GM23248 (cell line): Measurements from ENCODE around the gene SMYD3. TPM values are rescaled to one million over a fixed set of nuclear protein-coding genes. Genes with fewer than 3 reads are reported as not detected.
A peak's percentile ranks its signal among the peaks of the same experiment; 100 is the strongest.

Experiments
- DNase-seq: peaks from one replicate; pipeline ENCODE4 v3.0.0-alpha.2; 2015
- H2AFZ ChIP-seq: fragments of 200-600 bp; sonication (generic); 2 replicates; pipeline ENCODE4 v1.6.1; 2016; ENCODE audit warnings: antibody characterized with exemption
- H3F3A ChIP-seq: fragments of 200-600 bp; sonication (generic); 2 replicates; pipeline ENCODE4 v1.6.1; 2016; ENCODE audit warnings: mild to moderate bottlenecking, antibody characterized with exemption, mixed run types; ENCODE audit not compliant: insufficient read depth
- H3K27ac ChIP-seq: fragments of 200-600 bp; sonication (generic); 2 replicates; pipeline ENCODE4 v1.5.1; 2016; ENCODE audit warnings: mild to moderate bottlenecking
- H3K27me3 ChIP-seq: fragments of 200-600 bp; sonication (generic); replicated peaks from 2 replicates; pipeline ENCODE4 v1.6.1; 2016; ENCODE audit warnings: mild to moderate bottlenecking; ENCODE audit not compliant: insufficient read depth
- H3K36me3 ChIP-seq: fragments of 200-600 bp; sonication (generic); 2 replicates; pipeline ENCODE4 v1.6.1; 2016; ENCODE audit warnings: low read depth, mild to moderate bottlenecking
- H3K4me1 ChIP-seq: fragments of 200-600 bp; sonication (generic); 2 replicates; pipeline ENCODE4 v1.6.1; 2016; ENCODE audit warnings: mild to moderate bottlenecking; ENCODE audit not compliant: insufficient read depth
- H3K4me2 ChIP-seq: fragments of 200-600 bp; sonication (generic); one replicate; pipeline ENCODE4 v1.6.1; 2016; ENCODE audit warnings: mild to moderate bottlenecking; ENCODE audit not compliant: unreplicated experiment
- H3K4me3 ChIP-seq: fragments of 200-600 bp; sonication (generic); 2 replicates; pipeline ENCODE4 v1.5.1; 2016; ENCODE audit warnings: mild to moderate bottlenecking
- H3K79me2 ChIP-seq: fragments of 200-600 bp; sonication (generic); 2 replicates; pipeline ENCODE4 v1.6.1; 2016; ENCODE audit warnings: mild to moderate bottlenecking; ENCODE audit not compliant: insufficient read depth
- H3K9ac ChIP-seq: fragments of 200-600 bp; sonication (generic); 2 replicates; pipeline ENCODE4 v1.6.1; 2016; ENCODE audit warnings: mild to moderate bottlenecking
- H3K9me2 ChIP-seq: fragments of 200-600 bp; sonication (generic); 2 replicates; pipeline ENCODE4 v1.6.1; 2016; ENCODE audit warnings: mixed run types, mild to moderate bottlenecking, moderate library complexity; ENCODE audit not compliant: insufficient read depth
- H3K9me3 ChIP-seq: fragments of 200-600 bp; sonication (generic); one replicate; pipeline ENCODE4 v1.6.1; 2017; ENCODE audit warnings: low read depth
- H4K20me1 ChIP-seq: fragments of 200-600 bp; sonication (generic); 2 replicates; pipeline ENCODE4 v1.6.0; 2016; ENCODE audit not compliant: insufficient read depth
- EZH2 ChIP-seq: fragments of 200-600 bp; sonication (generic); IDR thresholded peaks from 2 replicates; pipeline ENCODE4 v1.6.1; 2018; ENCODE audit warnings: antibody characterized with exemption, mild to moderate bottlenecking; ENCODE audit not compliant: insufficient read depth, poor library complexity, severe bottlenecking
- EZH2phosphoT487 ChIP-seq: fragments of 200-600 bp; sonication (generic); IDR thresholded peaks from 2 replicates; pipeline ENCODE4 v1.6.1; 2018; ENCODE audit warnings: antibody characterized with exemption, moderate library complexity, mild to moderate bottlenecking, low read depth; ENCODE audit not compliant: insufficient read depth
- WGBS, 2 experiments: methylation state at CpG; one replicate each; pipeline ENCODE4 v1.1.6; 2015 to 2017; ENCODE audit warnings: low lambda C conversion rate in 2 of 2, low coverage in 1 of 2; ENCODE audit errors: missing lambda C conversion rate in 2 of 2; 5-methylcytosine and 5-hydroxymethylcytosine counted together
- in situ Hi-C: fragments of 300-500 bp; cut with MboI; formaldehyde crosslinking; loops from 2 replicates; pipeline ENCODE4 v1.15.0; 2020
- polyA plus RNA-seq: library from polyadenylated mRNA; unstranded; fragments of >200 nt; fragmentation: Nextera tagmentation; extraction: Ambion mirVana; gene quantifications from 2 replicates; pipeline ENCODE4 v1.2.1, GENCODE V29; 2016
- total RNA-seq: library from RNA; depleted of rRNA; stranded (reverse); fragments of >200 nt; shearing (Covaris generic); gene quantifications from 2 replicates; pipeline ENCODE4 v1.2.3, GENCODE V29; 2014

The SMYD3 gene
- total and polyA plus RNA-seq, 2 experiments from 2014 or later, result 32.1 to 44.8 TPM

- H3K27ac ChIP-seq, result no peak overlapping the region
- TF ChIP-seq EZH2 (no peak), EZH2phosphoT487 (no peak)
- DNase-seq, result peak; percentile 31
- H2AFZ ChIP-seq, result no peak overlapping the region
- H3K79me2 ChIP-seq, result no peaks in the 10 kb centered on the region
- H3K9me3 ChIP-seq, result no peaks in the 10 kb centered on the region
- H3F3A ChIP-seq, result no peaks in the 10 kb centered on the region
- no peak overlapping the region for H3K4me3 ChIP-seq
- H3K4me2 ChIP-seq, result no peak overlapping the region
- 80 to 83% methylated on average over 3 of the region's 3 CpGs for WGBS, 2 experiments
- no peaks in the 10 kb centered on the region for H3K36me3 ChIP-seq
- H3K27me3 ChIP-seq, result no peaks in the 10 kb centered on the region
- no peak overlapping the region for H3K9ac ChIP-seq
- H3K4me1 ChIP-seq, result no peaks in the 10 kb centered on the region
- in situ Hi-C loops, result no loop called here
- H3K9me2 ChIP-seq, result no peaks in the 10 kb centered on the region
- H4K20me1 ChIP-seq, result no peaks in the 10 kb centered on the region; the same call in 1 of the 2 replicates
These were observed 226.5 kb downstream of the SMYD3 start for GRCh38 chr1:246280551-246280950.

- in situ Hi-C loops, result no loop called here
- no peak for TF ChIP-seq EZH2
- TF ChIP-seq EZH2phosphoT487, result no peak
- Histone ChIP-seq H3K4me1 (no peaks in the 10 kb centered on the region), H3K9me2 (no peaks in the 10 kb centered on the region), H3K4me3 (no peak overlapping the region), H3K9ac (no peak overlapping the region), H3K4me2 (no peak overlapping the region), H3K27ac (no peak overlapping the region), H3K27me3 (no peaks in the 10 kb centered on the region), H3K36me3 (no peaks in the 10 kb centered on the region), H3K79me2 (no peaks in the 10 kb centered on the region), H4K20me1 (no peaks in the 10 kb centered on the region; the same call in 1 of the 2 replicates), H2AFZ (no peak overlapping the region), H3K9me3 (no peaks in the 10 kb centered on the region), H3F3A (no peaks in the 10 kb centered on the region)
- no peak for DNase-seq
- 88 to 89% methylated on average over 5 of the region's 5 CpGs for WGBS, 2 experiments
These were observed 227.7 kb downstream of the SMYD3 start for GRCh38 chr1:246279402-246279801.

GRCh38 chr1:246278371-246278770, 228.7 kb downstream of the SMYD3 start:
- in situ Hi-C loops, result no loop called here
- Histone ChIP-seq H3K9ac (no peak overlapping the region), H3K79me2 (no peaks in the 10 kb centered on the region), H3K36me3 (no peaks in the 10 kb centered on the region), H3K27me3 (no peaks in the 10 kb centered on the region), H3K4me2 (no peak overlapping the region), H3K27ac (no peak overlapping the region), H4K20me1 (no peaks in the 10 kb centered on the region; the same call in 1 of the 2 replicates), H3K4me1 (no peaks in the 10 kb centered on the region), H3F3A (no peaks in the 10 kb centered on the region), H3K9me3 (no peaks in the 10 kb centered on the region), H3K9me2 (no peaks in the 10 kb centered on the region), H2AFZ (no peak overlapping the region), H3K4me3 (no peak overlapping the region)
- TF ChIP-seq EZH2 (no peak), EZH2phosphoT487 (no peak)
- DNase-seq, result no peak
- WGBS, 2 experiments, result 98% methylated on average over 6 of the region's 6 CpGs

- no peak for DNase-seq
- Histone ChIP-seq H3K4me2 (no peak overlapping the region), H3K4me1 (peaks cover 8% of the 10 kb centered on the region; the same call in 1 of the 2 replicates), H3K36me3 (no peaks in the 10 kb centered on the region), H3K9me2 (no peaks in the 10 kb centered on the region), H3F3A (no peaks in the 10 kb centered on the region), H3K27ac (no peak overlapping the region), H3K9ac (no peak overlapping the region), H3K27me3 (no peaks in the 10 kb centered on the region), H3K79me2 (no peaks in the 10 kb centered on the region), H3K4me3 (no peak overlapping the region), H2AFZ (no peak overlapping the region), H4K20me1 (no peaks in the 10 kb centered on the region), H3K9me3 (no peaks in the 10 kb centered on the region)
- TF ChIP-seq EZH2phosphoT487 (no peak), EZH2 (no peak)
- in situ Hi-C loops, result no loop called here
- WGBS, 2 experiments, result 76 to 77% methylated on average over 3 of the region's 3 CpGs
These were observed 232.0 kb downstream of the SMYD3 start for GRCh38 chr1:246275036-246275435.

GRCh38 chr1:246274186-246274585, 232.9 kb downstream of the SMYD3 start:
- Histone ChIP-seq H3K79me2 (no peaks in the 10 kb centered on the region), H3K4me1 (peaks cover 8% of the 10 kb centered on the region; the same call in 1 of the 2 replicates), H3F3A (no peaks in the 10 kb centered on the region), H3K36me3 (no peaks in the 10 kb centered on the region), H3K9ac (no peak overlapping the region), H3K4me2 (no peak overlapping the region), H2AFZ (no peak overlapping the region), H3K9me2 (no peaks in the 10 kb centered on the region), H3K9me3 (no peaks in the 10 kb centered on the region), H4K20me1 (no peaks in the 10 kb centered on the region), H3K4me3 (no peak overlapping the region), H3K27me3 (no peaks in the 10 kb centered on the region), H3K27ac (no peak overlapping the region)
- TF ChIP-seq EZH2phosphoT487, result no peak
- no peak for TF ChIP-seq EZH2
- no peak for DNase-seq
- 32 to 46% methylated on average over 2 of the region's 2 CpGs for WGBS, 2 experiments
- in situ Hi-C loops, result no loop called here
